IPS-18a (cell line): ENCODE results near the gene SCP2D1.

Experiments
- H3K27ac ChIP-seq: one replicate; pipeline ENCODE4 v1.5.1; 2013; ENCODE audit warnings: low read length
- H3K27me3 ChIP-seq: one replicate; pipeline ENCODE4 v1.6.1; 2013; ENCODE audit warnings: mild to moderate bottlenecking, low read length; ENCODE audit not compliant: control insufficient read depth, insufficient read depth
- H3K36me3 ChIP-seq: one replicate; pipeline ENCODE4 v1.6.1; 2013; ENCODE audit warnings: low read depth, low read length; ENCODE audit not compliant: control insufficient read depth
- H3K4me1 ChIP-seq: one replicate; pipeline ENCODE4 v1.6.1; 2013; ENCODE audit warnings: low read depth, low read length; ENCODE audit not compliant: control insufficient read depth
- H3K4me3 ChIP-seq: one replicate; pipeline ENCODE4 v1.5.1; 2013; ENCODE audit warnings: low read length
- H3K9ac ChIP-seq: one replicate; pipeline ENCODE4 v1.6.1; 2013; ENCODE audit warnings: mild to moderate bottlenecking, low read length, moderate library complexity
- H3K9me3 ChIP-seq: one replicate; pipeline ENCODE4 v1.6.1; 2013; ENCODE audit warnings: low read depth, low read length; ENCODE audit not compliant: control insufficient read depth

Gene SCP2D1

GRCh38 chr20:18849131-18849530 is 35.5 kb downstream of the SCP2D1 start:
- Histone ChIP-seq H3K4me1 (no peaks in the 10 kb centered on the region), H3K9ac (no peak overlapping the region), H3K27ac (no peak overlapping the region), H3K36me3 (no peaks in the 10 kb centered on the region), H3K27me3 (peaks cover 2% of the 10 kb centered on the region), H3K4me3 (no peak overlapping the region), H3K9me3 (no peaks in the 10 kb centered on the region)

- Histone ChIP-seq H3K36me3 (no peaks in the 10 kb centered on the region), H3K9me3 (no peaks in the 10 kb centered on the region), H3K9ac (no peak overlapping the region), H3K27ac (no peak overlapping the region), H3K4me3 (no peak overlapping the region), H3K4me1 (no peaks in the 10 kb centered on the region), H3K27me3 (peaks cover 27% of the 10 kb centered on the region)
These were observed 38.0 kb downstream of the SCP2D1 start for GRCh38 chr20:18851629-18852028.

GRCh38 chr20:18852318-18852717 is 38.7 kb downstream of the SCP2D1 start:
- H3K27me3 ChIP-seq = peaks cover 34% of the 10 kb centered on the region
- no peak overlapping the region for H3K9ac ChIP-seq
- no peaks in the 10 kb centered on the region for H3K36me3 ChIP-seq
- no peak overlapping the region for H3K27ac ChIP-seq
- no peaks in the 10 kb centered on the region for H3K4me1 ChIP-seq
- no peak overlapping the region for H3K4me3 ChIP-seq
- no peaks in the 10 kb centered on the region for H3K9me3 ChIP-seq

GRCh38 chr20:18853216-18853615 is 39.6 kb downstream of the SCP2D1 start:
- Histone ChIP-seq H3K36me3 (no peaks in the 10 kb centered on the region), H3K27ac (no peak overlapping the region), H3K4me1 (no peaks in the 10 kb centered on the region), H3K4me3 (no peak overlapping the region), H3K27me3 (peaks cover 43% of the 10 kb centered on the region), H3K9me3 (no peaks in the 10 kb centered on the region), H3K9ac (no peak overlapping the region)

GRCh38 chr20:18853946-18854646 is 40.5 kb downstream of the SCP2D1 start:
- H3K9ac ChIP-seq = no peak overlapping the region
- H3K27ac ChIP-seq = no peak overlapping the region
- no peaks in the 10 kb centered on the region for H3K9me3 ChIP-seq
- no peaks in the 10 kb centered on the region for H3K36me3 ChIP-seq
- H3K4me1 ChIP-seq = no peaks in the 10 kb centered on the region
- no peak overlapping the region for H3K4me3 ChIP-seq
- H3K27me3 ChIP-seq = peaks cover 52% of the 10 kb centered on the region

GRCh38 chr20:18855882-18856281 is 42.3 kb downstream of the SCP2D1 start:
- Histone ChIP-seq H3K36me3 (no peaks in the 10 kb centered on the region), H3K27me3 (peaks cover 59% of the 10 kb centered on the region), H3K4me3 (no peak overlapping the region), H3K9ac (no peak overlapping the region), H3K9me3 (no peaks in the 10 kb centered on the region), H3K4me1 (no peaks in the 10 kb centered on the region), H3K27ac (no peak overlapping the region)

GRCh38 chr20:18856873-18857272 is 43.3 kb downstream of the SCP2D1 start:
- Histone ChIP-seq H3K4me1 (no peaks in the 10 kb centered on the region), H3K27me3 (peaks cover 59% of the 10 kb centered on the region), H3K9me3 (no peaks in the 10 kb centered on the region), H3K9ac (no peak overlapping the region), H3K36me3 (no peaks in the 10 kb centered on the region), H3K4me3 (no peak overlapping the region), H3K27ac (no peak overlapping the region)

GRCh38 chr20:18857640-18858039 is 44.1 kb downstream of the SCP2D1 start:
- Histone ChIP-seq H3K9ac (no peak overlapping the region), H3K27me3 (peaks cover 59% of the 10 kb centered on the region), H3K36me3 (no peaks in the 10 kb centered on the region), H3K4me1 (no peaks in the 10 kb centered on the region), H3K27ac (no peak overlapping the region), H3K9me3 (no peaks in the 10 kb centered on the region), H3K4me3 (no peak overlapping the region)

- no peak overlapping the region for H3K27ac ChIP-seq
- no peak overlapping the region for H3K4me3 ChIP-seq
- H3K4me1 ChIP-seq = no peaks in the 10 kb centered on the region
- H3K9ac ChIP-seq = no peak overlapping the region
- no peaks in the 10 kb centered on the region for H3K36me3 ChIP-seq
- no peaks in the 10 kb centered on the region for H3K9me3 ChIP-seq
- peaks cover 59% of the 10 kb centered on the region for H3K27me3 ChIP-seq
These were observed 45.2 kb downstream of the SCP2D1 start for GRCh38 chr20:18858816-18859215.
